ENCODE measurements around the gene P2RY6. TPM values are rescaled to one million over a fixed set of nuclear protein-coding genes. Genes with fewer than 3 reads are reported as not detected.

P2RY6 gene
- total RNA-seq, 1 experiment from 2014 or later, result not detected

DNA sequence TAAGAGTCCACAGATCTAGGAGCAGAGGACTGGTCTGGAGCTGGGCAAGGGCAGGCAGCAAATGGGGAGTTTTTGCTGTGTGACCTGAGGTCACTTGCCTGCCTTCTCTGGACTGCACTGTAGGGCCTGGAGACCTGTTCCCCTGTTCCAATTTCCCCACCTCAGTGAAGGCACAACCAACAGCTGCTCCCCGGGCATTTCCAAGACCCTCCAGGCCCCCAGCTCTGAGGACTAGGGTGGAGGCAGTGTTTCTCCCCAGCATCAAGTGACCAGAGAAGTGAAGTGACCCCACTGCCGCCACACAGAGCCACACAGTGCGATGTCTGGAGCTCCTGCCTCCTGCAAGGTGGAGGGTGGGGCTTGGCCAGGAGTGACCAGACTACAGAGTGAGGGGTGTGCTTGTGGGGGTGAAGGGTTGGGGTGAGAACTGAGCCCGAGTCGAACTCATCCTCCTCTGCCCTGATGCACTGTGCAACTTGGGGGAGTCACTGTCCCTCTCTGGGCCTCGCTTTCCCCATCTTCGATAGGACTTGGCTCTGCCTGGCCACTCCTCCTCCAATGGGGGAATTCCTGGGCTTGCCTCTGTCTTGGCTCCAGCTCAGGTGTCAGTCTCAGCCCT lies 32.5 kb upstream of the P2RY6 start:
- Histone ChIP-seq H3K4me1 (ENCODE audit: insufficient read depth, low read length) (no peaks in the 10 kb centered on the region; the same call in 1 of the 2 replicates), H3K18ac (ENCODE audit: insufficient read length, low read depth, low read length) (no peak overlapping the region), H2BK5ac (ENCODE audit: insufficient read length, low read length) (no peak overlapping the region), H3K56ac (ENCODE audit: insufficient read length, low read depth, low read length) (no peak overlapping the region), H2AK5ac (ENCODE audit: insufficient read length, low read length) (no peak overlapping the region), H2BK15ac (ENCODE audit: low read depth, low read length) (no peak overlapping the region), H2BK120ac (ENCODE audit: low read depth, low read length, poor library complexity, severe bottlenecking) (no peak overlapping the region), H2BK12ac (ENCODE audit: insufficient read length, low read depth, low read length) (no peak overlapping the region), H3K79me2 (ENCODE audit: insufficient read depth, low read length) (no peaks in the 10 kb centered on the region), H3K27ac (ENCODE audit: insufficient read length, low read depth, low read length) (no peak overlapping the region), H4K20me1 (ENCODE audit: control insufficient read depth, insufficient read depth, insufficient read length) (no peaks in the 10 kb centered on the region), H4K8ac (replicated peaks; ENCODE audit: insufficient read length, low read depth, low read length) (no peak overlapping the region), H3T11ph (ENCODE audit: low read length) (no peak overlapping the region), H3K23me2 (ENCODE audit: insufficient read length, low read depth, low read length, poor library complexity, severe bottlenecking) (no peaks in the 10 kb centered on the region), H2AFZ (ENCODE audit: low read length) (no peak overlapping the region), H3K4ac (ENCODE audit: low read depth, low read length) (no peak overlapping the region), H4K91ac (ENCODE audit: insufficient read length, low read depth, low read length) (no peak overlapping the region), H3K27me3 (ENCODE audit: insufficient read depth, low read length) (no peaks in the 10 kb centered on the region; the same call in 1 of the 2 replicates), H2BK20ac (ENCODE audit: low read depth, low read length, poor library complexity, severe bottlenecking) (no peak overlapping the region), H3K9ac (ENCODE audit: extremely low read depth, insufficient read length, low read length) (no peak overlapping the region), H3K14ac (ENCODE audit: insufficient read depth, low read length) (no peak overlapping the region), H3K79me1 (ENCODE audit: insufficient read depth, low read depth, low read length, poor library complexity, severe bottlenecking) (no peaks in the 10 kb centered on the region), H3K4me2 (ENCODE audit: insufficient read depth, insufficient read length, low read length) (no peak overlapping the region), H4K5ac (ENCODE audit: insufficient read length, low read depth, low read length) (no peak overlapping the region), H3K23ac (ENCODE audit: insufficient read length, low read depth, low read length) (no peak overlapping the region), H3K9me3 (ENCODE audit: control insufficient read depth, low read depth, low read length) (no peaks in the 10 kb centered on the region)
- WGBS (ENCODE audit: extremely low coverage, insufficient read length, low lambda C conversion rate), result no CpG with 5 or more reads among the region's 7 CpGs
- Mint-ChIP-seq H3K4me3 (no peak overlapping the region), H3K27ac (no peak overlapping the region), H3K36me3 (ENCODE audit: insufficient read depth in 1 of 3, low read depth in 3 of 3) (no peaks in the 10 kb centered on the region; a peak in 1 of 7 replicates), H3K27me3 (ENCODE audit: low read depth) (peaks cover 4% of the 10 kb centered on the region), H3K4me1 (peaks cover 13 to 18% of the 10 kb centered on the region in 2 experiments), H3K9me3 (no peaks in the 10 kb centered on the region)
- peak; percentile 49 for DNase-seq
- no peak for TF ChIP-seq CTCF (conservative IDR thresholded peaks at IDR 0.05)

All from H9 (cell line).